ENCODE measurements around the gene TMEM218.

Gene TMEM218

GRCh38 chr11:125123947-125124617 lies 12.7 kb upstream of the TMEM218 start:
- peaks cover 23% of the 10 kb centered on the region for H3K27me3 ChIP-seq
- TF ChIP-seq CTCF (IDR thresholded peaks at IDR 0.05; ENCODE audit: low read depth, low read length) = peak; percentile 88
- H3K36me3 ChIP-seq = no peaks in the 10 kb centered on the region
- H3K9me3 ChIP-seq = peaks cover 6% of the 10 kb centered on the region
- peak overlapping the region; percentile 30 for H3K4me3 ChIP-seq (ENCODE audit: low read depth, low read length)
- peaks cover 4% of the 10 kb centered on the region; the same call in 1 of the 2 replicates for H3K4me1 ChIP-seq
- peak; percentile 71 for DNase-seq

DNA sequence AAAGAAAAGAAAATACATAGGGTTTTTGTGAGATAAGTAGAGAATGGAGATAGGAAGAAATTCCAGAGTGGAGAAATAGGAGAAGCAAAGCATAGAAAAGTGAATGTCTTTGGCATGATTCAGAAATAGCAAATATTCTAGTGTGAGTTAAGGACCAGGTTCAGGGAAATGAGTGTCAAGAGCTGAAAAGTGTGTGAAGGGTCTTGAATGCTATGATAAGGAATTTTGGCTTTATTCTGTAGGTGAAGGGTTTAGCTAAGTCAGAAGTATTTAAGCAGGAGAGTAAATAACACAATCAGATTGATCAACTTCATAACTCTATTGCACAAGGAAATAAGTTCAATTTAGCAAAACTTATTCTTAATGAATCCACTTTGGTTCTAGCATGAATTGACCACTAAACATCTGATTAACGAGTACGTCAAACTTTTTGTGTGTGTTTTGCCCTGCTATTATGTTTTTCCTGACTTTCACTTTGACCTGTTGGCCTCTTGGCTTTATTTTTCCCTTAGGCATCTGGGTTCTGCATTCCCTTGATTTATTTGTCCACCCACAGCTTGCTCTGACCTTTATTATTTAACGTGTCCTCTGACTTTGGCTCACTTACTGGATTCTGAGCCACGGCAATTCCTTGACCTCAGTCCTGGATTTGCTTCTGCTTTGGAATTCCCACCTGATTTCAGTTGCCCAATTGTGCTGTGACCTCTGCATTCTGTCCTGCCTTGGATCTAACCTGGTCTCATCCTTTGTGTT lies 11.9 kb upstream of the TMEM218 start:
- no peak overlapping the region for H3K4me3 ChIP-seq (ENCODE audit: low read depth, low read length)
- H3K36me3 ChIP-seq = no peaks in the 10 kb centered on the region
- H3K9me3 ChIP-seq = peaks cover 6% of the 10 kb centered on the region
- no peak for DNase-seq
- no peak for TF ChIP-seq CTCF (IDR thresholded peaks at IDR 0.05; ENCODE audit: low read depth, low read length)
- peaks cover 4% of the 10 kb centered on the region; the same call in 1 of the 2 replicates for H3K4me1 ChIP-seq
- peaks cover 16% of the 10 kb centered on the region for H3K27me3 ChIP-seq

DNA sequence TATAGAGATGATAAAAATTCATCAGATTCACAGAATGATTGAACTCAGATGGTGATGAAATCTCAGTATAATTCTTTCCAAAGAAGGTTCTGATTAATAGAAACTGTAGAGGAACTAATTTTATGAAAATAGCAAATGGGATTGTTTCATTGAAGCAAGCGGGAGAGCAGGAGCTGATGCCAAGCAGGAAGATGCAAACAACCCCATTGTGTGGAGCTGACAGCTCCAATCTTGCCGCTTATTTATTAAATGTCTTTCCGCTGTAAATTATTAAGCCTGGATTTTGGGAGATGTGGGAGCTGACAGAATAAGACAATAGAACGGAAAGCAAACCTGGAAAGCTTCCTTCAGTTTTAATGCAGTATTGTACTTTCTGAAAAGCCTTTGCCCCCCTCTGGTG lies 6.0 kb upstream of the TMEM218 start:
- peaks cover 14% of the 10 kb centered on the region; the same call in 1 of the 2 replicates for H3K27me3 ChIP-seq
- TF ChIP-seq CTCF (IDR thresholded peaks at IDR 0.05; ENCODE audit: low read depth, low read length) = no peak

DNA sequence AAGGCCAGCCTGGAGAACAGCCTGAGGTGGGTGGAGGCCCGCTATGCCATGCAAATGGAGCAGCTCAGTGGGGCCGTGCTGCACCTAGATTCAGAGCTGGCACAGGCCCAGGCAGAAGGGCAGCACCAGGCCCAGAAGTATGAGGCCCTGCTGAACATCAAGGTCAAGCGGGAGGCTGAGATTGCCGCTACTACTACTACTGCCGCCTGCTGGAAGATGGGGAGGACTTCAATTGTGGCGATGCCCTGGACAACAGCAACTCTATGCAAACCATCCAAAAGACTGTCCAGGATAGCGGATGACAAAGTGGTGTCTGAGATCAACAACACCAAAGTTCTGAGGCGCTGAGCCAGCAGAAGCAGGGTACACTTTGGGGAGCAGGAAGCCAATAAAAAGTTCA lies 3.1 kb upstream of the TMEM218 start:
- peak; percentile 47 for DNase-seq
- TF ChIP-seq CTCF (IDR thresholded peaks at IDR 0.05; ENCODE audit: low read depth, low read length) = peak; percentile 54

More for the DNA sequence above, 6.0 kb upstream of the TMEM218 start:
- Histone ChIP-seq H3K36me3 (no peaks in the 10 kb centered on the region), H3K9me3 (no peaks in the 10 kb centered on the region), H3K4me1 (no peaks in the 10 kb centered on the region), H3K4me3 (ENCODE audit: low read depth, low read length) (no peak overlapping the region)
- DNase-seq = no peak

DNA sequence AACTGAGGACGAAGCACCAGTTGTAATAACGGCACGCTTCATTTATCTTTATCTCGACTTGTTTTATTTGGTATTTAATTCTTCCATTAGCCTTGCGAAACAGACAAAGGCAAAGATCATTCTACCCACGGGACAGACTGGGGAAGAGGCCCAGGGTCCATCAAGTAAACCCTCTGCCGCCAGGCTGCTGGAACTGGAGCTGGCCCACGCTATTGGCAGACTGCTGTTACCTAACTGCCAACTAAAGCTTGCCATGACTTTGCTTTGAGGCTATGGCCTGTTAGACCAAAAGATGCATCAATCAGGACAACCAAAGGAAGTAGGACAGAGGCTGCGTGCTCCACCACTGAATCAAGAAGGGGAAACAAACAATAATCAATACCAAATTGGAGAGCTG lies 780 bp upstream of the TMEM218 start:
- no peaks in the 10 kb centered on the region for H3K36me3 ChIP-seq
- no peak for DNase-seq
- H3K27me3 ChIP-seq = peaks cover 7% of the 10 kb centered on the region; the same call in 1 of the 2 replicates
- TF ChIP-seq CTCF (IDR thresholded peaks at IDR 0.05; ENCODE audit: low read depth, low read length) = no peak
- H3K4me3 ChIP-seq (ENCODE audit: low read depth, low read length) = peak overlapping the region; percentile 92
- no peaks in the 10 kb centered on the region for H3K9me3 ChIP-seq
- H3K4me1 ChIP-seq = no peaks in the 10 kb centered on the region

More for the DNA sequence above, 3.1 kb upstream of the TMEM218 start:
- H3K9me3 ChIP-seq = no peaks in the 10 kb centered on the region
- no peaks in the 10 kb centered on the region for H3K4me1 ChIP-seq
- no peaks in the 10 kb centered on the region for H3K36me3 ChIP-seq
- peaks cover 14% of the 10 kb centered on the region; the same call in 1 of the 2 replicates for H3K27me3 ChIP-seq
- no peak overlapping the region for H3K4me3 ChIP-seq (ENCODE audit: low read depth, low read length)

DNA sequence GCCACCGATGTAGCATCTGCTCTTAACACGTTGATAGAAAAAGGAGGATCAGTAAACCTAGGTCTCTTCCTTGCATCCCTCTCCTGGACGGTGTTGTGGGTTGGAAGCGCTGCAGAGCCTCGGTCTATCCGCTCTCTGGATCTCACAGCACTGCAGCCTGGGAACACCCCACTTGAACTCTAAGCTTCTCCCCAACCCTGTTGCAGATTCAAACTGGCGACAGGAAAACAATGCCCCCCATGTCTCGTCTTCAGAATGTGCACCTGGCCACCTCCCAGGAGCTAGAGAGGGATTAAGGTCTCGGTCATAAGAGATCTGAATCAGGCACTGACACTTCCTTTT lies 454 bp downstream of the TMEM218 start:
- no peak for DNase-seq
- no peaks in the 10 kb centered on the region for H3K27me3 ChIP-seq
- H3K4me1 ChIP-seq = no peaks in the 10 kb centered on the region
- peak overlapping the region; percentile 92 for H3K4me3 ChIP-seq (ENCODE audit: low read depth, low read length)
- TF ChIP-seq CTCF (IDR thresholded peaks at IDR 0.05; ENCODE audit: low read depth, low read length) = no peak
- H3K36me3 ChIP-seq = no peaks in the 10 kb centered on the region
- no peaks in the 10 kb centered on the region for H3K9me3 ChIP-seq
